ENCODE results near the gene NME1.

GRCh38 chr17:51161541-51161940 lies 8.2 kb downstream of the NME1 start:
- TF ChIP-seq CTCF (conservative IDR thresholded peaks at IDR 0.05; ENCODE audit: low read depth, low read length) (no peak), EZH2 (IDR thresholded peaks at IDR 0.05; ENCODE audit: low read length, unreplicated experiment) (no peak)
